HepG2 (cell line): ENCODE measurements around the gene PTK7. TPM values are rescaled to one million over a fixed set of nuclear protein-coding genes. Genes with fewer than 3 reads are reported as not detected.

Experiments
- ATAC-seq: fragments of 200-7000 bp; cut with Tn5 transposase; 3 replicates; pipeline ENCODE4 v1.9.1; 2020; ENCODE audit warnings: mild to moderate bottlenecking, moderate library complexity
- BruUV-seq: library from RNA; stranded (reverse); fragments of 400-500 nt; replicated peaks from 2 replicates; lab custom pipeline; 2021; lab: Mats Ljungman, UMichigan
- CTCF ChIA-PET: fragments of 300-600 bp; formaldehyde crosslinking; extraction: SDS; loops from one replicate; lab custom pipeline; 2021; ENCODE audit warnings: low total read pairs, inconsistent platforms, low intra/inter-chr PET ratio; lab: Yijun Ruan, JAX
- POLR2A ChIA-PET: fragments of 350-600 bp; sonication (Branson Sonifier 250); formaldehyde crosslinking; loops from one replicate; lab custom pipeline; 2020; ENCODE audit warnings: antibody characterized with exemption, inconsistent platforms; lab: Yijun Ruan, JAX
- DNase-seq: peaks from one replicate; pipeline ENCODE4 v3.0.0-alpha.2; 2015; ENCODE audit warnings: low spot score
- FAIRE-seq: peaks from 3 replicates; lab custom pipeline; 2011; peaks lifted over from hg19 to GRCh38; lab: Jason Lieb, UNC
- H2AFZ ChIP-seq: one replicate; pipeline ENCODE4 v1.6.1; 2011; ENCODE audit warnings: low read length, inconsistent platforms
- H3K27ac ChIP-seq: fragments of 300-600 bp; 3 replicates; pipeline ENCODE4 v1.8.0; 2011; ENCODE audit warnings: mixed run types, mild to moderate bottlenecking, mixed read lengths, low read length, inconsistent platforms; ENCODE audit not compliant: insufficient read depth; ENCODE audit errors: extremely low read length
- H3K27me3 ChIP-seq, 2 experiments: fragments of 200-600 bp in 1 of 2; 2 replicates in 1 of 2; 3 replicates in 1 of 2; pipeline versions ENCODE4 v1.6.0 to v1.8.0; 2011; ENCODE audit warnings: low read length in 2 of 2, mild to moderate bottlenecking in 2 of 2, moderate library complexity in 2 of 2, inconsistent platforms in 1 of 2; ENCODE audit not compliant: insufficient read depth in 2 of 2, control insufficient read depth in 1 of 2
- H3K36me3 ChIP-seq, 2 experiments: fragments of 200-600 bp in 1 of 2; replicated peaks in 1 of 2; 2 replicates in 1 of 2; 3 replicates in 1 of 2; pipeline versions ENCODE4 v1.5.1 to v1.8.0; 2011; ENCODE audit warnings: low read length in 2 of 2, inconsistent platforms in 1 of 2; ENCODE audit not compliant: insufficient read depth in 2 of 2, control insufficient read depth in 1 of 2
- H3K4me1 ChIP-seq: 2 replicates; pipeline ENCODE4 v1.5.1; 2012; ENCODE audit warnings: low read length, inconsistent platforms; ENCODE audit not compliant: insufficient read depth
- H3K4me2 ChIP-seq: 2 replicates; pipeline ENCODE4 v1.6.0; 2011; ENCODE audit warnings: low read depth, low read length, inconsistent platforms
- H3K4me3 ChIP-seq, 3 experiments: fragments of 200-600 bp in 1 of 3; sonication (generic), shearing (Covaris generic) in 1 of 3; replicated peaks in 1 of 3; 2 replicates each; pipeline ENCODE4 v1.5.1; 2011 to 2016; ENCODE audit warnings: low read length in 3 of 3, inconsistent platforms in 2 of 3, low read depth in 2 of 3, mild to moderate bottlenecking in 2 of 3, control low read depth in 1 of 3, mixed read lengths in 1 of 3; ENCODE audit not compliant: insufficient read depth in 1 of 3
- H3K79me2 ChIP-seq: one replicate; pipeline ENCODE4 v1.6.1; 2011; ENCODE audit warnings: low read length, inconsistent platforms; ENCODE audit not compliant: insufficient read depth
- H3K9ac ChIP-seq: 2 replicates; pipeline ENCODE4 v1.6.0; 2011; ENCODE audit warnings: mild to moderate bottlenecking, low read depth, low read length, inconsistent platforms; ENCODE audit not compliant: insufficient read depth
- H3K9me3 ChIP-seq: 2 replicates; pipeline ENCODE4 v1.5.1; 2012; ENCODE audit warnings: mild to moderate bottlenecking, low read length
- H4K20me1 ChIP-seq: 2 replicates; pipeline ENCODE4 v1.6.0; 2011; ENCODE audit warnings: inconsistent platforms, mild to moderate bottlenecking, low read length, moderate library complexity; ENCODE audit not compliant: insufficient read depth
- JUND ChIP-seq: sonication (generic); formaldehyde crosslinking; IDR thresholded peaks from 2 replicates; pipeline ENCODE4 v1.8.0; 2022; ENCODE audit warnings: mild to moderate bottlenecking, missing genetic modification reagents
- SOX13 ChIP-seq, 3 experiments: fragments of 450-650 bp in 1 of 3; sonication (generic) in 1 of 3; formaldehyde crosslinking in 1 of 3; IDR thresholded peaks in 2 of 3; conservative IDR thresholded peaks in 1 of 3; 2 replicates each; pipeline versions ENCODE4 v1.5.0 to v1.6.1; 2016 to 2020; ENCODE audit warnings: antibody characterized with exemption in 1 of 3, mild to moderate bottlenecking in 1 of 3, missing compliant biosample characterization in 1 of 3, missing genetic modification reagents in 1 of 3, moderate library complexity in 1 of 3
- ZNF576 ChIP-seq: sonication (generic); formaldehyde crosslinking; IDR thresholded peaks from 2 replicates; pipeline ENCODE4 v1.4.0; 2020; ENCODE audit warnings: mild to moderate bottlenecking, missing genetic modification reagents
- ZNF883 ChIP-seq: sonication (generic); formaldehyde crosslinking; IDR thresholded peaks from 2 replicates; pipeline ENCODE4 v1.5.1; 2020; ENCODE audit warnings: mild to moderate bottlenecking, missing genetic modification reagents; ENCODE audit errors: not compliant biosample characterization
- WGBS: methylation state at CpG from one replicate; pipeline ENCODE4 v1.1.6; 2017; ENCODE audit warnings: low lambda C conversion rate; 5-methylcytosine and 5-hydroxymethylcytosine counted together
- in situ Hi-C: cut with HindIII; loops from 2 replicates; pipeline ENCODE4 v1.10.0; 2017; ENCODE audit warnings: low pct_unique_long_range_greater_than_20kb; ENCODE audit not compliant: extremely low pct_ligation_motif_present
- intact Hi-C: fragments of 100-400 bp; cut with micrococcal nuclease; formaldehyde crosslinking; loops from one replicate; pipeline ENCODE4 v1.10.0; 2022; ENCODE audit not compliant: unreplicated experiment
- polyA plus RNA-seq, 8 experiments: library from polyadenylated mRNA; depleted of rRNA in 3 of 8; stranded (reverse) in 7 of 8; unstranded in 1 of 8; fragments of >200 nt; fragmentation: Illumina TruSeq in 4 of 8; extraction: Trizol in 4 of 8; gene quantifications; 2 replicates each; pipeline versions ENCODE4 v1.2.1 to v1.2.3, GENCODE V29; 2011 to 2016; ENCODE audit warnings: low read depth in 4 of 8, missing spikeins in 1 of 8, mixed read lengths in 1 of 8; ENCODE audit not compliant: insufficient read depth in 1 of 8
- total RNA-seq, 5 experiments: library from RNA; depleted of rRNA; stranded (reverse); fragments of >200 nt; fragmentation: Illumina TruSeq; extraction: Trizol; gene quantifications; 2 replicates each; pipeline ENCODE4 v1.2.3, GENCODE V29; 2016; ENCODE audit warnings: low read depth in 1 of 5
- TF ChIP-seq, protein P1 (sequence below): sonication (generic); formaldehyde crosslinking; IDR thresholded peaks from 2 replicates; pipeline ENCODE4 v1.4.0; 2020; ENCODE audit warnings: mild to moderate bottlenecking, low read depth, missing genetic modification reagents

Gene PTK7
- total and polyA plus RNA-seq, 2 of the 13 experiments (the other 11 are each of a cell fraction or from before 2014, with no cell fraction given) = 98.5 to 99.8 TPM

DNA sequence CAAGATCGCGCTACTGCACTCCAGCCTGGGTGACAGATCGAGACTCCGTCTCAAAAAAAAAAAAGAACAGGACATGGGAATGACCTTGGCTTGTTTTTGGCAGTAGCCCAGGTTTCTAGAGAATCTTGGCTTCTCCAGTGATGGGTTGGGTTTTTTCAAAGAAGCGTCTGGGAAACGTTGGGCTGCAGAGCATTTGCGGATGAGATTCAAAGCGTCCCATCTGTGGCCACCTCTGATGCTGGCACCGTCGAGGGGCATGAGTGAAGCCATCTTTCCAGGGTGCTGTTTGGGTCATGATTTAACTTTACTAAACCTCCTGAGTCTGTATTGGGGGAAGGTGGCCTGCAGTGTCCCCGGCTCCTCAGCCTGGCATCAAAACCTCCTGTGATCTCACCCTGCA is 51.8 kb downstream of the PTK7 start:
- ATAC-seq (no peak), DNase-seq (no peak), FAIRE-seq (no peak)
- no peak overlapping the region for H3K4me2 ChIP-seq
- no peak overlapping the region for H3K9ac ChIP-seq
- H3K79me2 ChIP-seq = peaks cover 30% of the 10 kb centered on the region
- H3K4me1 ChIP-seq = peaks cover 33% of the 10 kb centered on the region
- no peak overlapping the region for H2AFZ ChIP-seq
- H3K27ac ChIP-seq = no peak overlapping the region
- CTCF ChIA-PET = no interaction called here
- no peaks in the 10 kb centered on the region for H4K20me1 ChIP-seq
- no TSS peak for BruUV-seq
- H3K27me3 ChIP-seq = no peaks in the 10 kb centered on the region
- POLR2A ChIA-PET = no interaction called here
- intact Hi-C loops = no loop called here
- no peak for TF ChIP-seq SOX13 (IDR thresholded peaks at IDR 0.05)
- no peak for TF ChIP-seq SOX13 (CRISPR knock-in tag; conservative IDR thresholded peaks at IDR 0.05 in 1 of 2, IDR thresholded peaks at IDR 0.05 in 1 of 2)
- TF ChIP-seq ZNF576 (CRISPR knock-in tag) = no peak
- no peak for TF ChIP-seq ZNF883 (CRISPR knock-in tag)
- TF ChIP-seq JUND = no peak
- TF ChIP-seq, protein P1, sequence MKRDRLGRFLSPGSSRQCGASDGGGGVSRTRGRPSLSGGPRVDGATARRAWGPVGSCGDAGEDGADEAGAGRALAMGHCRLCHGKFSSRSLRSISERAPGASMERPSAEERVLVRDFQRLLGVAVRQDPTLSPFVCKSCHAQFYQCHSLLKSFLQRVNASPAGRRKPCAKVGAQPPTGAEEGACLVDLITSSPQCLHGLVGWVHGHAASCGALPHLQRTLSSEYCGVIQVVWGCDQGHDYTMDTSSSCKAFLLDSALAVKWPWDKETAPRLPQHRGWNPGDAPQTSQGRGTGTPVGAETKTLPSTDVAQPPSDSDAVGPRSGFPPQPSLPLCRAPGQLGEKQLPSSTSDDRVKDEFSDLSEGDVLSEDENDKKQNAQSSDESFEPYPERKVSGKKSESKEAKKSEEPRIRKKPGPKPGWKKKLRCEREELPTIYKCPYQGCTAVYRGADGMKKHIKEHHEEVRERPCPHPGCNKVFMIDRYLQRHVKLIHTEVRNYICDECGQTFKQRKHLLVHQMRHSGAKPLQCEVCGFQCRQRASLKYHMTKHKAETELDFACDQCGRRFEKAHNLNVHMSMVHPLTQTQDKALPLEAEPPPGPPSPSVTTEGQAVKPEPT = no peak
- H3K36me3 ChIP-seq = peaks cover 19 to 32% of the 10 kb centered on the region in 2 experiments
- no peaks in the 10 kb centered on the region for H3K9me3 ChIP-seq
- in situ Hi-C loops = loop anchor here (10.0 kb wide), 1 partner anchor 53 kb away; the partner anchor contains the start of gene PTK7
- WGBS = 85% methylated on average over 11 of the region's 11 CpGs
- H3K4me3 ChIP-seq = no peak overlapping the region
